Ishikawa (cell line): ENCODE measurements around the gene PLEK.

Experiments
- CEBPB ChIP-seq: IDR thresholded peaks from 2 replicates; pipeline ENCODE4 v1.6.1; 2012
- CREB1 ChIP-seq: IDR thresholded peaks from 2 replicates; pipeline ENCODE4 v1.6.1; 2012; ENCODE audit warnings: low read depth
- EGR1 ChIP-seq: IDR thresholded peaks from 2 replicates; pipeline ENCODE4 v1.6.1; 2012
- EP300 ChIP-seq: IDR thresholded peaks from 2 replicates; pipeline ENCODE4 v1.6.1; 2012; ENCODE audit warnings: borderline replicate concordance
- FOXM1 ChIP-seq: IDR thresholded peaks from 2 replicates; pipeline ENCODE4 v1.6.1; 2012; ENCODE audit warnings: low read depth, borderline replicate concordance
- MAX ChIP-seq: IDR thresholded peaks from 2 replicates; pipeline ENCODE4 v1.6.1; 2012
- NFIC ChIP-seq: IDR thresholded peaks from 2 replicates; pipeline ENCODE4 v1.6.1; 2012
- RAD21 ChIP-seq: IDR thresholded peaks from 2 replicates; pipeline ENCODE4 v1.6.1; 2012; ENCODE audit warnings: low read depth
- TAF1 ChIP-seq: IDR thresholded peaks from 2 replicates; pipeline ENCODE4 v1.6.1; 2012; ENCODE audit warnings: low read depth, mild to moderate bottlenecking
- TCF12 ChIP-seq: IDR thresholded peaks from 2 replicates; pipeline ENCODE4 v1.6.1; 2012; ENCODE audit warnings: low read depth
- TEAD4 ChIP-seq: IDR thresholded peaks from 2 replicates; pipeline ENCODE4 v1.6.1; 2012
- YY1 ChIP-seq: IDR thresholded peaks from 2 replicates; pipeline ENCODE4 v1.6.1; 2012; ENCODE audit warnings: low read depth
- ZBTB7A ChIP-seq: IDR thresholded peaks from 2 replicates; pipeline ENCODE4 v1.6.1; 2012; ENCODE audit warnings: low read depth
- TF ChIP-seq, protein P1 (sequence below): IDR thresholded peaks from 2 replicates; pipeline ENCODE4 v1.6.1; 2012
- TF ChIP-seq, protein P2 (sequence below): IDR thresholded peaks from 2 replicates; pipeline ENCODE4 v1.6.1; 2012; ENCODE audit warnings: low read depth, mild to moderate bottlenecking

PLEK gene

GRCh38 chr2:68367953-68368653 is 3.0 kb downstream of the PLEK start:
- TF ChIP-seq TCF12 (no peak), NFIC (no peak), RAD21 (no peak), MAX (no peak), EP300 (no peak), FOXM1 (no peak), ZBTB7A (no peak), EGR1 (no peak), YY1 (no peak)
- TF ChIP-seq, protein P1, sequence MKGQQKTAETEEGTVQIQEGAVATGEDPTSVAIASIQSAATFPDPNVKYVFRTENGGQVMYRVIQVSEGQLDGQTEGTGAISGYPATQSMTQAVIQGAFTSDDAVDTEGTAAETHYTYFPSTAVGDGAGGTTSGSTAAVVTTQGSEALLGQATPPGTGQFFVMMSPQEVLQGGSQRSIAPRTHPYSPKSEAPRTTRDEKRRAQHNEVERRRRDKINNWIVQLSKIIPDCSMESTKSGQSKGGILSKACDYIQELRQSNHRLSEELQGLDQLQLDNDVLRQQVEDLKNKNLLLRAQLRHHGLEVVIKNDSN, result no peak
- TF ChIP-seq, protein P2, sequence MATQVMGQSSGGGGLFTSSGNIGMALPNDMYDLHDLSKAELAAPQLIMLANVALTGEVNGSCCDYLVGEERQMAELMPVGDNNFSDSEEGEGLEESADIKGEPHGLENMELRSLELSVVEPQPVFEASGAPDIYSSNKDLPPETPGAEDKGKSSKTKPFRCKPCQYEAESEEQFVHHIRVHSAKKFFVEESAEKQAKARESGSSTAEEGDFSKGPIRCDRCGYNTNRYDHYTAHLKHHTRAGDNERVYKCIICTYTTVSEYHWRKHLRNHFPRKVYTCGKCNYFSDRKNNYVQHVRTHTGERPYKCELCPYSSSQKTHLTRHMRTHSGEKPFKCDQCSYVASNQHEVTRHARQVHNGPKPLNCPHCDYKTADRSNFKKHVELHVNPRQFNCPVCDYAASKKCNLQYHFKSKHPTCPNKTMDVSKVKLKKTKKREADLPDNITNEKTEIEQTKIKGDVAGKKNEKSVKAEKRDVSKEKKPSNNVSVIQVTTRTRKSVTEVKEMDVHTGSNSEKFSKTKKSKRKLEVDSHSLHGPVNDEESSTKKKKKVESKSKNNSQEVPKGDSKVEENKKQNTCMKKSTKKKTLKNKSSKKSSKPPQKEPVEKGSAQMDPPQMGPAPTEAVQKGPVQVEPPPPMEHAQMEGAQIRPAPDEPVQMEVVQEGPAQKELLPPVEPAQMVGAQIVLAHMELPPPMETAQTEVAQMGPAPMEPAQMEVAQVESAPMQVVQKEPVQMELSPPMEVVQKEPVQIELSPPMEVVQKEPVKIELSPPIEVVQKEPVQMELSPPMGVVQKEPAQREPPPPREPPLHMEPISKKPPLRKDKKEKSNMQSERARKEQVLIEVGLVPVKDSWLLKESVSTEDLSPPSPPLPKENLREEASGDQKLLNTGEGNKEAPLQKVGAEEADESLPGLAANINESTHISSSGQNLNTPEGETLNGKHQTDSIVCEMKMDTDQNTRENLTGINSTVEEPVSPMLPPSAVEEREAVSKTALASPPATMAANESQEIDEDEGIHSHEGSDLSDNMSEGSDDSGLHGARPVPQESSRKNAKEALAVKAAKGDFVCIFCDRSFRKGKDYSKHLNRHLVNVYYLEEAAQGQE, result no peak

GRCh38 chr2:68368654-68369336 is 3.7 kb downstream of the PLEK start:
- TF ChIP-seq YY1, result no peak
- no peak for TF ChIP-seq TEAD4
- no peak for TF ChIP-seq TAF1
- TF ChIP-seq, protein P1, result no peak
- TF ChIP-seq TCF12, result no peak
- no peak for TF ChIP-seq EGR1
- no peak for TF ChIP-seq EP300
- TF ChIP-seq MAX, result no peak
- TF ChIP-seq RAD21, result no peak
- TF ChIP-seq ZBTB7A, result no peak
- TF ChIP-seq NFIC, result no peak
- no peak for TF ChIP-seq FOXM1
- TF ChIP-seq, protein P2, result no peak
- TF ChIP-seq CREB1, result no peak
- TF ChIP-seq CEBPB, result no peak

- no peak for TF ChIP-seq YY1
- TF ChIP-seq ZBTB7A, result no peak
- TF ChIP-seq, protein P2, result no peak
- TF ChIP-seq FOXM1, result no peak
- TF ChIP-seq RAD21, result no peak
- no peak for TF ChIP-seq TCF12
- TF ChIP-seq EP300, result no peak
- no peak for TF ChIP-seq TAF1
- TF ChIP-seq CREB1, result no peak
- no peak for TF ChIP-seq NFIC
- TF ChIP-seq TEAD4, result no peak
- TF ChIP-seq EGR1, result no peak
- TF ChIP-seq MAX, result no peak
- TF ChIP-seq CEBPB, result no peak
- TF ChIP-seq, protein P1, result no peak
Measured at GRCh38 chr2:68369337-68369734, 4.3 kb downstream of the PLEK start.
